Neuron (in vitro differentiated cells): Measurements from ENCODE around the gene MCAM.

ENCODE experiments used
- H2AFZ ChIP-seq: one replicate; pipeline ENCODE4 v1.6.1; 2013; ENCODE audit warnings: low read depth, mild to moderate bottlenecking, inconsistent platforms, low read length, moderate library complexity
- H3K27me3 ChIP-seq: one replicate; pipeline ENCODE4 v1.6.1; 2013; ENCODE audit warnings: low read length; ENCODE audit not compliant: insufficient read depth
- H3K36me3 ChIP-seq: one replicate; pipeline ENCODE4 v1.6.1; 2013; ENCODE audit warnings: low read length; ENCODE audit not compliant: insufficient read depth
- H3K4me1 ChIP-seq: one replicate; pipeline ENCODE4 v1.6.1; 2013; ENCODE audit warnings: low read length; ENCODE audit not compliant: insufficient read depth
- H3K4me3 ChIP-seq: 2 replicates; pipeline ENCODE4 v1.5.1; 2013; ENCODE audit warnings: mild to moderate bottlenecking, low read length, moderate library complexity
- H3K9me3 ChIP-seq: one replicate; pipeline ENCODE4 v1.6.1; 2013; ENCODE audit warnings: low read length

Gene MCAM

GRCh38 chr11:119332111-119332765, 15.3 kb upstream of the MCAM start:
- H3K4me3 ChIP-seq, result no peak overlapping the region
- peaks cover 23% of the 10 kb centered on the region for H3K4me1 ChIP-seq
- peaks cover 8% of the 10 kb centered on the region for H3K36me3 ChIP-seq
- H3K27me3 ChIP-seq, result peaks cover 3% of the 10 kb centered on the region
- no peaks in the 10 kb centered on the region for H3K9me3 ChIP-seq
- peak overlapping the region; percentile 5 for H2AFZ ChIP-seq

- H3K9me3 ChIP-seq, result no peaks in the 10 kb centered on the region
- H3K27me3 ChIP-seq, result peaks cover 3% of the 10 kb centered on the region
These were observed 13.3 kb upstream of the MCAM start for GRCh38 chr11:119330237-119330636.

GRCh38 chr11:119329320-119329719, 12.4 kb upstream of the MCAM start:
- no peaks in the 10 kb centered on the region for H3K4me1 ChIP-seq
- no peaks in the 10 kb centered on the region for H3K36me3 ChIP-seq

More at GRCh38 chr11:119330237-119330636, 13.3 kb upstream of the MCAM start:
- Histone ChIP-seq H3K36me3 (no peaks in the 10 kb centered on the region), H3K4me3 (no peak overlapping the region), H2AFZ (no peak overlapping the region), H3K4me1 (peaks cover 5% of the 10 kb centered on the region)

GRCh38 chr11:119324189-119324588, 7.3 kb upstream of the MCAM start:
- H3K27me3 ChIP-seq, result no peaks in the 10 kb centered on the region
- H3K36me3 ChIP-seq, result no peaks in the 10 kb centered on the region
- H3K4me3 ChIP-seq, result no peak overlapping the region
- peaks cover 12% of the 10 kb centered on the region for H3K4me1 ChIP-seq
- no peaks in the 10 kb centered on the region for H3K9me3 ChIP-seq
- no peak overlapping the region for H2AFZ ChIP-seq

More at GRCh38 chr11:119329320-119329719, 12.4 kb upstream of the MCAM start:
- no peak overlapping the region for H3K4me3 ChIP-seq
- no peak overlapping the region for H2AFZ ChIP-seq
- H3K27me3 ChIP-seq, result peaks cover 3% of the 10 kb centered on the region
- no peaks in the 10 kb centered on the region for H3K9me3 ChIP-seq

GRCh38 chr11:119323532-119324033, 6.7 kb upstream of the MCAM start:
- Histone ChIP-seq H3K4me3 (no peak overlapping the region), H3K36me3 (no peaks in the 10 kb centered on the region), H3K9me3 (no peaks in the 10 kb centered on the region), H3K4me1 (peaks cover 12% of the 10 kb centered on the region), H2AFZ (no peak overlapping the region), H3K27me3 (no peaks in the 10 kb centered on the region)

DNA sequence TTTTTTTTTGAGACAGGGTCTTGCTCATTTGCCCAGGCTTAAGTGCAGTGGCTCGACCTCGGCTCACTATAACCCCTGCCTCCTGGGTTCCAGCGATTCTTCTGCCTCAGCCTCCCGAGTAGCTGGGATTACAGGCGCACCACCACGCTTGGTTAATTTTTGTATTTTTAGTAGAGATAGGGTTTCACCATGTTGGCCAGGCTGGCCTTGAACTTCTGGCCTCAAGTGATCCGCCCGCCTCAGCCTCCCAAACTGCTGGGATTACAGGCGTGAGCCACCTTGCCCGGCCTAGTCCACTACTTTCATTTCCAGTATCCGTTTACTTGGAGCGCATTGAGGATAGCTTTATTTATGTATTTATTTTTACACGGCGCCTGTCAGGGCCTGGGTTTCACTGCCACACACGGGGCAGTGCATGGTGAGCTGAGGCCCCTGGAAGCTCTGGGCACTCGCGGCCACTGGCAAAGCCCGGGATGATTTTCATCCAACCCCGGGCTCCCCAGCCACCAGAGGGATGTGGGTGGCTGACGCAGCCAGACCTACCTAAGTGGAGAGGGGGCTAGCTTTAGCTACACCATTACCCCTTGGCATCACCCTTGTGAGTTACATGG, 6.1 kb upstream of the MCAM start:
- Histone ChIP-seq H3K36me3 (no peaks in the 10 kb centered on the region), H3K9me3 (no peaks in the 10 kb centered on the region), H3K4me1 (peaks cover 16% of the 10 kb centered on the region), H2AFZ (no peak overlapping the region), H3K4me3 (no peak overlapping the region), H3K27me3 (peaks cover 3% of the 10 kb centered on the region)

DNA sequence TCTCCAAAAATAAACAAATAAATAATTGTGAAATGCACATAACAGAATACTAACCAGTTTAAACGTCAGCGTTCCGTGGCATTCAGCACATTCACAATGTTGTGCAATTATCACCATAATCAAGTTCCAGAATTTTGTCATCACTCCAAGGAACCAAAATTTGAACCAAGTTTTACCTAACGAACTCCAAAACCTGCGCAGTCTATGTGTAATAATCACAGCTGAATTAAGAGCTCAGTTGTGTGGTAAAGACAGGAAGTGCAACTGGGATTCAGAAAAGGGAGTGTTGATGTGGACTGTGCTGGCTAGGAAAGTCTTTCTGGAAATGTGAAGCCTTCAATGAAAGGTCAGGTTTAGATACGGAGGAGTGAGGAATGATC, 5.4 kb upstream of the MCAM start:
- H2AFZ ChIP-seq, result no peak overlapping the region
- peaks cover 9% of the 10 kb centered on the region for H3K27me3 ChIP-seq
- H3K4me1 ChIP-seq, result peaks cover 21% of the 10 kb centered on the region
- H3K4me3 ChIP-seq, result no peak overlapping the region
- H3K36me3 ChIP-seq, result no peaks in the 10 kb centered on the region
- H3K9me3 ChIP-seq, result no peaks in the 10 kb centered on the region

GRCh38 chr11:119320776-119321524, 4.0 kb upstream of the MCAM start:
- no peak overlapping the region for H3K4me3 ChIP-seq
- no peaks in the 10 kb centered on the region for H3K36me3 ChIP-seq
- no peak overlapping the region for H2AFZ ChIP-seq
- no peaks in the 10 kb centered on the region for H3K9me3 ChIP-seq
- H3K27me3 ChIP-seq, result peaks cover 13% of the 10 kb centered on the region
- peaks cover 28% of the 10 kb centered on the region for H3K4me1 ChIP-seq

- Histone ChIP-seq H3K4me3 (no peak overlapping the region), H3K27me3 (peaks cover 20% of the 10 kb centered on the region), H2AFZ (no peak overlapping the region), H3K36me3 (no peaks in the 10 kb centered on the region), H3K9me3 (no peaks in the 10 kb centered on the region), H3K4me1 (peaks cover 34% of the 10 kb centered on the region)
These were observed 3.4 kb upstream of the MCAM start for GRCh38 chr11:119320240-119320775.

GRCh38 chr11:119319700-119320239, 2.8 kb upstream of the MCAM start:
- H3K36me3 ChIP-seq, result no peaks in the 10 kb centered on the region
- H3K4me3 ChIP-seq, result no peak overlapping the region
- H2AFZ ChIP-seq, result no peak overlapping the region
- no peaks in the 10 kb centered on the region for H3K9me3 ChIP-seq
- peaks cover 36% of the 10 kb centered on the region for H3K4me1 ChIP-seq
- peaks cover 24% of the 10 kb centered on the region for H3K27me3 ChIP-seq

DNA sequence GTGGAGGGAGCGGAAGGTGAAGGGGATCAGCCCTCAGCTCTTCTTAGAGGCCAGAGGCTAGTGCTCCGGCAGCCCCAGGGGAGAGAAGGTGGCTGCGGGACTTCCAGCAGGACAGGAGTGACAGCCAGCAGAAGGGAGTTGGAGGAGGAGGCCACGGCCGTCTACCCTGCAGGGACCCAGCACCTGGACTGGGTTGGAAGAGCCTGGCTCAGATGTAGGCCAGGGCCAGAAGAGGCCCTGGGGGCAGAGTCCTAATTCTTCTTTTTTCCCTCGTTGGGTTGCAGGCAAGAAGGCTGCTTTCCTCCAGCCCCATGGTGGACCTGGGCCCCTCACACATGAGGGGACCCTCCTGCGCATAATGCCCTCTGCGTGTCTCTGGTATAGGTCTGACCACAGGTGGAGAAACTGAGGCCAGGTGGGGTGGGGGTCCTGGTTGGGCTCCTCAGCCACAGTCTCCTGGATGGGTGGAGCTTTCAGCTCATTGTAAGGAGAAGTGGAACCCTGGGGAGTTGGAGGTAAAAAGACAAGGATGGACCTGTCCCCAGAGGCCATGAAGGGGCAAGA, 2.3 kb upstream of the MCAM start:
- peaks cover 36% of the 10 kb centered on the region for H3K4me1 ChIP-seq
- no peak overlapping the region for H2AFZ ChIP-seq
- peaks cover 26% of the 10 kb centered on the region for H3K27me3 ChIP-seq
- no peaks in the 10 kb centered on the region for H3K36me3 ChIP-seq
- H3K4me3 ChIP-seq, result no peak overlapping the region
- H3K9me3 ChIP-seq, result no peaks in the 10 kb centered on the region

GRCh38 chr11:119318240-119319135, 1.6 kb upstream of the MCAM start:
- Histone ChIP-seq H3K36me3 (no peaks in the 10 kb centered on the region), H3K27me3 (peaks cover 26% of the 10 kb centered on the region), H3K4me1 (peaks cover 36% of the 10 kb centered on the region)

More at GRCh38 chr11:119318240-119319135, 1.6 kb upstream of the MCAM start:
- no peaks in the 10 kb centered on the region for H3K9me3 ChIP-seq
- H2AFZ ChIP-seq, result no peak overlapping the region
- no peak overlapping the region for H3K4me3 ChIP-seq
